Panc1 (cell line): ENCODE results near the gene UBE2G2. TPM values are rescaled to one million over a fixed set of nuclear protein-coding genes. Genes with fewer than 3 reads are reported as not detected.

Source experiments
- ATAC-seq: fragments of 200-7000 bp; cut with Tn5 transposase; 2 replicates; pipeline ENCODE4 v1.9.1; 2020; ENCODE audit warnings: mild to moderate bottlenecking, moderate library complexity
- BruUV-seq: library from RNA; stranded (reverse); fragments of 400-500 nt; replicated peaks from 2 replicates; lab custom pipeline; 2021; lab: Mats Ljungman, UMichigan
- CTCF ChIA-PET: fragments of 300-600 bp; sonication (Branson Sonifier 250); formaldehyde crosslinking; loops from one replicate; lab custom pipeline; 2022; ENCODE audit warnings: antibody characterized with exemption; lab: Charles Lee
- POLR2A ChIA-PET: fragments of 300-600 bp; sonication (Branson Sonifier 250); formaldehyde crosslinking; loops from one replicate; lab custom pipeline; 2022; ENCODE audit warnings: antibody characterized with exemption; lab: Charles Lee
- DNase-seq: peaks from one replicate; pipeline ENCODE4 v3.0.0-alpha.2; 2010; ENCODE audit warnings: low read depth, low spot score
- H3K27ac ChIP-seq: 2 replicates; pipeline ENCODE4 v1.5.1; 2011; ENCODE audit warnings: mild to moderate bottlenecking, low read length, inconsistent platforms
- H3K27me3 ChIP-seq: fragments of 200-500 bp; sonication (Bioruptor generic); 2 replicates; pipeline ENCODE4 v1.6.0; 2014; ENCODE audit warnings: low read length, inconsistent platforms; ENCODE audit not compliant: control insufficient read depth, insufficient read depth
- H3K36me3 ChIP-seq: fragments of 200-500 bp; sonication (Bioruptor generic); 2 replicates; pipeline ENCODE4 v1.5.1; 2014; ENCODE audit warnings: inconsistent platforms, mild to moderate bottlenecking, low read length, moderate library complexity; ENCODE audit not compliant: control insufficient read depth, insufficient read depth
- H3K4me1 ChIP-seq: 2 replicates; pipeline ENCODE4 v1.5.1; 2011; ENCODE audit warnings: inconsistent platforms, mild to moderate bottlenecking, low read length, moderate library complexity; ENCODE audit not compliant: control insufficient read depth, insufficient read depth
- H3K4me3 ChIP-seq, 2 experiments: 2 replicates each; pipeline ENCODE4 v1.5.1; 2011 to 2012; ENCODE audit warnings: low read depth in 2 of 2, low read length in 2 of 2, mild to moderate bottlenecking in 2 of 2, inconsistent platforms in 1 of 2, moderate library complexity in 1 of 2
- H3K9me3 ChIP-seq: fragments of 200-500 bp; sonication (Bioruptor generic); 2 replicates; pipeline ENCODE4 v1.5.1; 2014; ENCODE audit warnings: low read depth, mild to moderate bottlenecking, inconsistent platforms, low read length, moderate library complexity; ENCODE audit not compliant: control insufficient read depth, insufficient read depth
- POLR2AphosphoS5 ChIP-seq: IDR thresholded peaks from 2 replicates; pipeline ENCODE4 v1.6.1; 2012; ENCODE audit warnings: mild to moderate bottlenecking, low read depth, low read length, moderate library complexity
- SIN3A ChIP-seq: IDR thresholded peaks from 2 replicates; pipeline ENCODE4 v1.6.1; 2012; ENCODE audit warnings: low read depth, mild to moderate bottlenecking, low read length, moderate library complexity, borderline replicate concordance; ENCODE audit not compliant: insufficient read depth
- TCF7L2 ChIP-seq: IDR thresholded peaks from 2 replicates; pipeline ENCODE4 v1.6.1; 2011; ENCODE audit warnings: mild to moderate bottlenecking, low read depth, low read length, inconsistent platforms
- in situ Hi-C: cut with HindIII; loops from 2 replicates; pipeline ENCODE4 v1.10.0; 2016; ENCODE audit warnings: low sequenced_read_pairs, low pct_unique_long_range_greater_than_20kb
- intact Hi-C: fragments of 100-400 bp; cut with micrococcal nuclease; formaldehyde crosslinking; loops from one replicate; pipeline ENCODE4 v1.10.0; 2022; ENCODE audit not compliant: unreplicated experiment
- total RNA-seq: library from RNA; stranded (reverse); gene quantifications from one replicate; pipeline ENCODE4 v1.2.1, GENCODE V29; 2021; ENCODE audit not compliant: unreplicated experiment
- TF ChIP-seq, protein P1 (sequence below), 2 experiments: IDR thresholded peaks; 2 replicates each; pipeline ENCODE4 v1.6.1; 2011 to 2012; ENCODE audit warnings: low read depth in 2 of 2, control low read depth in 1 of 2, low read length in 1 of 2, mild to moderate bottlenecking in 1 of 2, moderate library complexity in 1 of 2; ENCODE audit not compliant: insufficient read depth in 1 of 2
- TF ChIP-seq, protein P2 (sequence below): fragments of 450-650 bp; IDR thresholded peaks from 2 replicates; pipeline ENCODE4 v1.5.1; 2017; ENCODE audit warnings: mild to moderate bottlenecking

UBE2G2 gene
- total RNA-seq, 1 experiment from 2014 or later, result 77.4 TPM

DNA sequence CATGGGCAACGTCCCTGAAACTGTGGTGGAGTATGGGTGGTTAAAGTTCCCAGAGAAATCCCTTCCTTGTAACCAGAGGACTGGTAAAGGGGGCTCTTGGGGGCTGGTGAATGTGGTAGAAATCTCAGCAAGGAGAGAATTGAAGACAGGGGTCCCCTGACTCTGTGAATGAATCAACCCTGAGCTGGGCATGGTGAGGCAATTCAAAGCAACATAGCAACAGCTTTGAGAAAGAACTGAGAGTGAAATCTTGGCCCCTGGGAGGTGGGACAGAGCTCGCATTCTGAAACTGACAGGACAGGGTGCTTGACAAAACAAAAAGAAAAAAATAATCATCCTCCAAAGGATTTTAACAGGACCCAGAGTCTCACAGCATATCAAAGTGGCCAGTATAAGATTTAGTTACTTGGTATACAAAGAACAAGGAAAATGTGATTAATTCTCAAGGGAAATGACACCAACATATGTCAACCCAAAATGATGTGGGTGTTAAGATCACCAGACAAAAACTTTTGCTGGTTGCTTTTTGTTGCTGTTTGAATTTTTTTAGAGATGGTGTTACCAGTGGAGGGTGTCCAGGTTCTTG, 28.0 kb upstream of the UBE2G2 start:
- Histone ChIP-seq H3K4me3 (no peak overlapping the region), H3K4me1 (no peaks in the 10 kb centered on the region), H3K27me3 (no peaks in the 10 kb centered on the region), H3K9me3 (peaks cover 10% of the 10 kb centered on the region; the same call in 1 of the 2 replicates), H3K36me3 (no peaks in the 10 kb centered on the region), H3K27ac (no peak overlapping the region)
- ChIA-PET CTCF (no interaction called here), POLR2A (interaction anchor here (0.6 kb wide), 1 partner anchor 18 kb away, joined by 4 read pairs; no protein-coding TSS in a partner anchor)
- TF ChIP-seq TCF7L2 (no peak), POLR2AphosphoS5 (no peak), SIN3A (no peak)
- TF ChIP-seq, protein P1, sequence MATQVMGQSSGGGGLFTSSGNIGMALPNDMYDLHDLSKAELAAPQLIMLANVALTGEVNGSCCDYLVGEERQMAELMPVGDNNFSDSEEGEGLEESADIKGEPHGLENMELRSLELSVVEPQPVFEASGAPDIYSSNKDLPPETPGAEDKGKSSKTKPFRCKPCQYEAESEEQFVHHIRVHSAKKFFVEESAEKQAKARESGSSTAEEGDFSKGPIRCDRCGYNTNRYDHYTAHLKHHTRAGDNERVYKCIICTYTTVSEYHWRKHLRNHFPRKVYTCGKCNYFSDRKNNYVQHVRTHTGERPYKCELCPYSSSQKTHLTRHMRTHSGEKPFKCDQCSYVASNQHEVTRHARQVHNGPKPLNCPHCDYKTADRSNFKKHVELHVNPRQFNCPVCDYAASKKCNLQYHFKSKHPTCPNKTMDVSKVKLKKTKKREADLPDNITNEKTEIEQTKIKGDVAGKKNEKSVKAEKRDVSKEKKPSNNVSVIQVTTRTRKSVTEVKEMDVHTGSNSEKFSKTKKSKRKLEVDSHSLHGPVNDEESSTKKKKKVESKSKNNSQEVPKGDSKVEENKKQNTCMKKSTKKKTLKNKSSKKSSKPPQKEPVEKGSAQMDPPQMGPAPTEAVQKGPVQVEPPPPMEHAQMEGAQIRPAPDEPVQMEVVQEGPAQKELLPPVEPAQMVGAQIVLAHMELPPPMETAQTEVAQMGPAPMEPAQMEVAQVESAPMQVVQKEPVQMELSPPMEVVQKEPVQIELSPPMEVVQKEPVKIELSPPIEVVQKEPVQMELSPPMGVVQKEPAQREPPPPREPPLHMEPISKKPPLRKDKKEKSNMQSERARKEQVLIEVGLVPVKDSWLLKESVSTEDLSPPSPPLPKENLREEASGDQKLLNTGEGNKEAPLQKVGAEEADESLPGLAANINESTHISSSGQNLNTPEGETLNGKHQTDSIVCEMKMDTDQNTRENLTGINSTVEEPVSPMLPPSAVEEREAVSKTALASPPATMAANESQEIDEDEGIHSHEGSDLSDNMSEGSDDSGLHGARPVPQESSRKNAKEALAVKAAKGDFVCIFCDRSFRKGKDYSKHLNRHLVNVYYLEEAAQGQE (IDR thresholded peaks at IDR 0.05; ENCODE audit: insufficient read depth in 1 of 2, low read depth in 2 of 2, low read length in 1 of 2), result no peak
- TF ChIP-seq, protein P2, sequence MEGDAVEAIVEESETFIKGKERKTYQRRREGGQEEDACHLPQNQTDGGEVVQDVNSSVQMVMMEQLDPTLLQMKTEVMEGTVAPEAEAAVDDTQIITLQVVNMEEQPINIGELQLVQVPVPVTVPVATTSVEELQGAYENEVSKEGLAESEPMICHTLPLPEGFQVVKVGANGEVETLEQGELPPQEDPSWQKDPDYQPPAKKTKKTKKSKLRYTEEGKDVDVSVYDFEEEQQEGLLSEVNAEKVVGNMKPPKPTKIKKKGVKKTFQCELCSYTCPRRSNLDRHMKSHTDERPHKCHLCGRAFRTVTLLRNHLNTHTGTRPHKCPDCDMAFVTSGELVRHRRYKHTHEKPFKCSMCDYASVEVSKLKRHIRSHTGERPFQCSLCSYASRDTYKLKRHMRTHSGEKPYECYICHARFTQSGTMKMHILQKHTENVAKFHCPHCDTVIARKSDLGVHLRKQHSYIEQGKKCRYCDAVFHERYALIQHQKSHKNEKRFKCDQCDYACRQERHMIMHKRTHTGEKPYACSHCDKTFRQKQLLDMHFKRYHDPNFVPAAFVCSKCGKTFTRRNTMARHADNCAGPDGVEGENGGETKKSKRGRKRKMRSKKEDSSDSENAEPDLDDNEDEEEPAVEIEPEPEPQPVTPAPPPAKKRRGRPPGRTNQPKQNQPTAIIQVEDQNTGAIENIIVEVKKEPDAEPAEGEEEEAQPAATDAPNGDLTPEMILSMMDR, result no peak
- no peak for DNase-seq
- ATAC-seq, result no peak
- BruUV-seq, result no TSS peak
- in situ Hi-C loops (no loop called here), intact Hi-C loops (no loop called here)

DNA sequence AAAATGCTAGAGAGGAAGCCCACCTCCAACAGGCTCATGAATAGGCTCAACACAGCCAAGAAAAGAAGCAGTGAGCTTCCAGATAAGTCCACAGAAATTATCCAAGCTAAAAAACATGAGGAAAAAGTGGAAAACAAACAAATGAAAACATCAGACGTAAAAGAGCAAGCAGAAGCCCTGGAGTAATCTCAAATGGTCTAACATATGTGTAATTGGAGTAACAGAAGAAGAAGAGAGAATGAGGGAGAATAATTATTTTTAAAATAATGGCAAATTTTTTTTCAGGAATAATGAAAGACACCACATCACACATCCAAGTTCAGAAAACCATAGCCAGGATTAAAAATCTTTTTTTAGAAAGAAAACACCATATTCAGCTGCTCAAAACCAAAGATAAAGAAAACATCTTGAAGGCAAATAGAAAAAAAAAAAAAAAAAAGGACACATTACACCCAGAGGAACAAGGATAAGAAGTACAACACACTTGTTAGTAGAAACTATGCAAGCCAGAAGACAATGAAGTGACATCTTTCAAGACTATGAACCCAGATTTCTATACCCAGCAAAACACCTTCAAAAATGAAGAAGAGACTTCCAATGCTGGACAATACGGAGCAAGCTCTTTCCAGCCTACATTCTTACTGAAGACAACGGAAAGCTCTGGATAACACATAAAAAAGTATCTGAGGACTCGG, 26.9 kb upstream of the UBE2G2 start:
- Histone ChIP-seq H3K4me3 (no peak overlapping the region), H3K9me3 (peaks cover 10% of the 10 kb centered on the region; the same call in 1 of the 2 replicates), H3K4me1 (no peaks in the 10 kb centered on the region), H3K27me3 (no peaks in the 10 kb centered on the region), H3K27ac (no peak overlapping the region), H3K36me3 (no peaks in the 10 kb centered on the region)
- BruUV-seq, result no TSS peak
- CTCF ChIA-PET, result no interaction called here
- in situ Hi-C loops (no loop called here), intact Hi-C loops (no loop called here)
- no peak for TF ChIP-seq POLR2AphosphoS5
- TF ChIP-seq TCF7L2, result no peak
- TF ChIP-seq, protein P1 (IDR thresholded peaks at IDR 0.05; ENCODE audit: insufficient read depth in 1 of 2, low read depth in 2 of 2, low read length in 1 of 2), result no peak
- TF ChIP-seq, protein P2, result no peak
- no peak for TF ChIP-seq SIN3A
- no peak for DNase-seq
- POLR2A ChIA-PET, result interaction anchor here (0.6 kb wide), 1 partner anchor 19 kb away, joined by 4 read pairs; no protein-coding TSS in a partner anchor
- no peak for ATAC-seq
